Gastrocnemius medialis (tissue), 4 donors: ENCODE results near the gene CLIP3.

Experiments
- POLR2A ChIP-seq, 2 donors: fragments of 450-650 bp; IDR thresholded peaks; one replicate each; pipeline ENCODE4 v1.6.1; 2017; ENCODE audit warnings: antibody characterized with exemption in 2 of 2, mild to moderate bottlenecking in 2 of 2, moderate library complexity in 2 of 2
- TF ChIP-seq, protein P1 (sequence below), 5 experiments: fragments of 450-650 bp in 3 of 5; fragments of 200-600 bp in 2 of 5; sonication (generic) in 2 of 5; IDR thresholded peaks in 4 of 5; conservative IDR thresholded peaks in 1 of 5; 1 replicate in 4 of 5; 2 replicates in 1 of 5; pipeline ENCODE4 v1.5.1; 2016 to 2019; ENCODE audit warnings: antibody characterized with exemption in 5 of 5, mild to moderate bottlenecking in 3 of 5, moderate library complexity in 3 of 5

DNA sequence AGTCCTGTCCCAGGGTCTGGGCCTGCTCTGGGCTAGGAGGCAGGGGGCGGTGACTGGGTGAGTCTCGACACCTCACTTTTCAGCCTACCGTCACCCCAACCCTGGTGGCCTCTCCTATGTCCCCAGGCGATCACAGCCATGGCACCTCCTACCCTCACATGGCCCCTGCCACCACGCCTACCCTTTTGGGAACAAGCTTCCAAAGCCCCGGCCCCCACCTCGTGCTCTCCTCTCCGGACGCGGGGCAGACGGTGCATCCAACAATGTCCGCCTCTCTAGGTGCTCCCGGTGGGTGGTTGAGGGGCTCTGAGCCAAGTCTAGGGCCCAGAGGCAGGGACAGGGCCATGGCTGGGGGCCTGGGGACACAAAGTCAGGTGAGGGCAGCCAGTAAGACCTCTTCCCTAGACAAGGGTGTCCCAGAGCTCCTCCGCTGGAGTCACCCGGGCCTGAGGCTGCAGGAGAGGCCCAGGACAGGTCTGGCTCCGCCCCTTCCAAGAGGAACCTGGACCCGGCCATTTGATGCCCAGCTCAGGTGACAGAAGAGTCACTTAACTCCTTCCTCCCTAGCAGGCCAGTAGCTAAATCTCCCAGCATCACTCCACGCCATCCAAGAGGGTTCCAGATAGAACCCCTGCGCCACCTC lies 24.2 kb downstream of the CLIP3 start, which contains the start of gene SYNE4:
- TF ChIP-seq, protein P1, sequence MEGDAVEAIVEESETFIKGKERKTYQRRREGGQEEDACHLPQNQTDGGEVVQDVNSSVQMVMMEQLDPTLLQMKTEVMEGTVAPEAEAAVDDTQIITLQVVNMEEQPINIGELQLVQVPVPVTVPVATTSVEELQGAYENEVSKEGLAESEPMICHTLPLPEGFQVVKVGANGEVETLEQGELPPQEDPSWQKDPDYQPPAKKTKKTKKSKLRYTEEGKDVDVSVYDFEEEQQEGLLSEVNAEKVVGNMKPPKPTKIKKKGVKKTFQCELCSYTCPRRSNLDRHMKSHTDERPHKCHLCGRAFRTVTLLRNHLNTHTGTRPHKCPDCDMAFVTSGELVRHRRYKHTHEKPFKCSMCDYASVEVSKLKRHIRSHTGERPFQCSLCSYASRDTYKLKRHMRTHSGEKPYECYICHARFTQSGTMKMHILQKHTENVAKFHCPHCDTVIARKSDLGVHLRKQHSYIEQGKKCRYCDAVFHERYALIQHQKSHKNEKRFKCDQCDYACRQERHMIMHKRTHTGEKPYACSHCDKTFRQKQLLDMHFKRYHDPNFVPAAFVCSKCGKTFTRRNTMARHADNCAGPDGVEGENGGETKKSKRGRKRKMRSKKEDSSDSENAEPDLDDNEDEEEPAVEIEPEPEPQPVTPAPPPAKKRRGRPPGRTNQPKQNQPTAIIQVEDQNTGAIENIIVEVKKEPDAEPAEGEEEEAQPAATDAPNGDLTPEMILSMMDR (IDR thresholded peaks at IDR 0.05 in 4 of 5, conservative IDR thresholded peaks at IDR 0.05 in 1 of 5): no peak
- TF ChIP-seq POLR2A (IDR thresholded peaks at IDR 0.05): no peak
